Kidney (tissue), 14 donors: ENCODE data around the gene MYOM3. TPM values are rescaled to one million over a fixed set of nuclear protein-coding genes. Genes with fewer than 3 reads are reported as not detected.

ENCODE experiments used
- DNase-seq, 5 donors: peaks; one replicate each; pipeline ENCODE4 v3.0.0-alpha.2; 2013 to 2020
- FAIRE-seq: peaks from 2 replicates; lab custom pipeline; 2012; peaks lifted over from hg19 to GRCh38; lab: Jason Lieb, UNC
- H3K27ac ChIP-seq, 2 donors: one replicate each; pipeline ENCODE4 v1.7.0; 2013; ENCODE audit warnings: low read depth in 2 of 2, low read length in 2 of 2, inconsistent platforms in 1 of 2
- H3K27me3 ChIP-seq: one replicate; pipeline ENCODE4 v1.7.1; 2013; ENCODE audit warnings: low read length, inconsistent platforms; ENCODE audit not compliant: control insufficient read depth, insufficient read depth
- H3K36me3 ChIP-seq, 3 donors: one replicate each; pipeline versions ENCODE4 v1.7.0 to v1.7.1; 2013; ENCODE audit warnings: low read length in 3 of 3, control low read depth in 1 of 3, inconsistent platforms in 1 of 3; ENCODE audit not compliant: insufficient read depth in 3 of 3, control insufficient read depth in 2 of 3
- H3K4me1 ChIP-seq, 3 donors: one replicate each; pipeline versions ENCODE4 v1.7.0 to v1.7.1; 2013; ENCODE audit warnings: low read length in 3 of 3, inconsistent platforms in 1 of 3, low read depth in 1 of 3; ENCODE audit not compliant: control insufficient read depth in 2 of 3, insufficient read depth in 2 of 3
- H3K4me3 ChIP-seq, 3 donors: one replicate each; pipeline versions ENCODE4 v1.7.0 to v1.8.1; 2013; ENCODE audit warnings: low read length in 3 of 3, control low read depth in 1 of 3, inconsistent platforms in 1 of 3
- H3K9ac ChIP-seq, 3 donors: one replicate each; pipeline versions ENCODE4 v1.7.0 to v1.7.1; 2013; ENCODE audit warnings: low read length in 3 of 3, control low read depth in 1 of 3, inconsistent platforms in 1 of 3
- H3K9me3 ChIP-seq, 3 donors: one replicate each; pipeline versions ENCODE4 v1.7.0 to v1.7.1; 2013; ENCODE audit warnings: low read length in 3 of 3, control low read depth in 1 of 3, inconsistent platforms in 1 of 3; ENCODE audit not compliant: control insufficient read depth in 2 of 3, insufficient read depth in 1 of 3
- CTCF ChIP-seq: IDR thresholded peaks from 3 replicates; pipeline ENCODE4 v1.5.1; 2012; ENCODE audit warnings: mild to moderate bottlenecking, moderate library complexity, borderline replicate concordance; ENCODE audit not compliant: insufficient read depth; ENCODE audit errors: extremely low read depth
- intact Hi-C: fragments of 100-400 bp; cut with DNase I; formaldehyde crosslinking; loops from one replicate; pipeline ENCODE4 v1.11.1; 2022
- polyA plus RNA-seq: library from polyadenylated mRNA; stranded (reverse); fragments of 350-450 nt; fragmentation: Illumina TruSeq; extraction: RNeasy Lipid Tissue Mini Kit (QIAGEN cat#74804); gene quantifications from one replicate; pipeline ENCODE4 v1.2.3, GENCODE V29; 2014; ENCODE audit warnings: low read depth, low replicate concordance; ENCODE audit not compliant: insufficient read depth
- total RNA-seq: library from RNA; stranded (reverse); fragmentation: NEBNext Ultra II Directional; extraction: Animal tissue kit (Norgen Biotek cat#: 25700); gene quantifications from one replicate; pipeline ENCODE4 v1.2.1, GENCODE V29; 2021
- donor health status: control.
- donor health status: control.
- donor health status: control.
- donor health status: control.
- donor health status: control.
- donor health status: DM: yes; HTN: yes; CAD: no.
- donor health status: Normal renal cell carcinoma (clear cell type).

Gene MYOM3
- total and polyA plus RNA-seq, 2 donors from 2014 or later, result 13.5 to 20.5 TPM

- DNase-seq, result no peak
- no peak for FAIRE-seq
- TF ChIP-seq CTCF, result no peak
- no peak overlapping the region for H3K4me3 ChIP-seq
- H3K9ac ChIP-seq, result no peak overlapping the region
- peaks cover 0 to 15% (median 9%) of the 10 kb centered on the region in 3 donors for H3K4me1 ChIP-seq
- intact Hi-C loops, result no loop called here
- no peaks in the 10 kb centered on the region for H3K27me3 ChIP-seq
- no peaks in the 10 kb centered on the region for H3K36me3 ChIP-seq
- no peaks in the 10 kb centered on the region for H3K9me3 ChIP-seq
- no peak overlapping the region for H3K27ac ChIP-seq
Observed at GRCh38 chr1:24117132-24117531, 5.2 kb upstream of the MYOM3 start.

- no peak overlapping the region for H3K9ac ChIP-seq
- peaks cover 0 to 7% (median 0%) of the 10 kb centered on the region in 3 donors for H3K4me1 ChIP-seq
- DNase-seq (no peak), FAIRE-seq (no peak)
- no peak overlapping the region for H3K4me3 ChIP-seq
- no peak overlapping the region for H3K27ac ChIP-seq
- H3K27me3 ChIP-seq, result no peaks in the 10 kb centered on the region
- H3K9me3 ChIP-seq, result no peaks in the 10 kb centered on the region
- H3K36me3 ChIP-seq, result no peaks in the 10 kb centered on the region
- intact Hi-C loops, result no loop called here
- TF ChIP-seq CTCF, result no peak
Observed at GRCh38 chr1:24114753-24115152, 2.8 kb upstream of the MYOM3 start.

GRCh38 chr1:24113641-24114033 is 1.7 kb upstream of the MYOM3 start:
- Histone ChIP-seq H3K36me3 (no peaks in the 10 kb centered on the region), H3K27ac (no peak overlapping the region), H3K27me3 (no peaks in the 10 kb centered on the region), H3K4me3 (no peak overlapping the region), H3K9me3 (no peaks in the 10 kb centered on the region), H3K9ac (no peak overlapping the region), H3K4me1 (peaks cover 0 to 5% (median 0%) of the 10 kb centered on the region in 3 donors)
- TF ChIP-seq CTCF, result no peak
- intact Hi-C loops, result no loop called here
- DNase-seq, result peak in 1 of 5 donors; percentile 25
- FAIRE-seq, result no peak
